H9 (cell line): Measurements from ENCODE around the gene ZNF423. TPM values are rescaled to one million over a fixed set of nuclear protein-coding genes. Genes with fewer than 3 reads are reported as not detected.

Experiments used
- DNase-seq: peaks from one replicate; pipeline ENCODE4 v3.0.0-alpha.2; 2017
- H2AFZ ChIP-seq: one replicate; pipeline ENCODE4 v1.6.1; 2013; ENCODE audit warnings: mild to moderate bottlenecking, low read length, control low read depth, moderate library complexity
- H2AK5ac ChIP-seq: 2 replicates; pipeline ENCODE4 v1.6.1; 2013; ENCODE audit warnings: low read length, control low read depth, mixed read lengths; ENCODE audit not compliant: insufficient read length
- H2BK120ac ChIP-seq: one replicate; pipeline ENCODE4 v1.6.1; 2013; ENCODE audit warnings: low read depth, mild to moderate bottlenecking, low read length, control low read depth, inconsistent platforms; ENCODE audit not compliant: poor library complexity, severe bottlenecking
- H2BK12ac ChIP-seq: 2 replicates; pipeline ENCODE4 v1.6.1; 2013; ENCODE audit warnings: low read length, control low read depth, mixed read lengths, low read depth; ENCODE audit not compliant: insufficient read length
- H2BK15ac ChIP-seq: 2 replicates; pipeline ENCODE4 v1.6.1; 2013; ENCODE audit warnings: low read depth, low read length, control low read depth
- H2BK20ac ChIP-seq: one replicate; pipeline ENCODE4 v1.6.1; 2013; ENCODE audit warnings: low read depth, mild to moderate bottlenecking, low read length, control low read depth, inconsistent platforms; ENCODE audit not compliant: poor library complexity, severe bottlenecking
- H2BK5ac ChIP-seq: 2 replicates; pipeline ENCODE4 v1.6.1; 2013; ENCODE audit warnings: low read length, control low read depth, mixed read lengths; ENCODE audit not compliant: insufficient read length
- H3K14ac ChIP-seq: 2 replicates; pipeline ENCODE4 v1.6.1; 2013; ENCODE audit warnings: low read length, control low read depth; ENCODE audit not compliant: insufficient read depth
- H3K18ac ChIP-seq: 2 replicates; pipeline ENCODE4 v1.6.1; 2013; ENCODE audit warnings: low read depth, mild to moderate bottlenecking, mixed read lengths, low read length, control low read depth; ENCODE audit not compliant: insufficient read length
- H3K23ac ChIP-seq: 2 replicates; pipeline ENCODE4 v1.6.1; 2013; ENCODE audit warnings: low read length, control low read depth, mixed read lengths, low read depth; ENCODE audit not compliant: insufficient read length
- H3K23me2 ChIP-seq: 2 replicates; pipeline ENCODE4 v1.6.1; 2013; ENCODE audit warnings: low read depth, mild to moderate bottlenecking, mixed read lengths, low read length, control low read depth; ENCODE audit not compliant: insufficient read length, poor library complexity, severe bottlenecking
- H3K27ac ChIP-seq: 2 replicates; pipeline ENCODE4 v1.5.1; 2013; ENCODE audit warnings: low read length, control low read depth, mixed read lengths, low read depth; ENCODE audit not compliant: insufficient read length
- H3K27me3 ChIP-seq: 2 replicates; pipeline ENCODE4 v1.6.1; 2013; ENCODE audit warnings: low read length, control low read depth, inconsistent platforms; ENCODE audit not compliant: insufficient read depth
- H3K4ac ChIP-seq: 2 replicates; pipeline ENCODE4 v1.6.1; 2013; ENCODE audit warnings: low read depth, mild to moderate bottlenecking, control low read depth, inconsistent platforms, low read length, moderate library complexity
- H3K4me1 ChIP-seq: 2 replicates; pipeline ENCODE4 v1.6.1; 2013; ENCODE audit warnings: low read length, control low read depth, inconsistent platforms; ENCODE audit not compliant: insufficient read depth
- H3K4me2 ChIP-seq: 2 replicates; pipeline ENCODE4 v1.6.1; 2013; ENCODE audit warnings: low read length, control low read depth, mixed read lengths; ENCODE audit not compliant: insufficient read length, insufficient read depth
- H3K56ac ChIP-seq: 2 replicates; pipeline ENCODE4 v1.6.1; 2013; ENCODE audit warnings: low read depth, mild to moderate bottlenecking, mixed read lengths, low read length, control low read depth; ENCODE audit not compliant: insufficient read length
- H3K79me1 ChIP-seq: 2 replicates; pipeline ENCODE4 v1.6.1; 2013; ENCODE audit warnings: low read depth, mild to moderate bottlenecking, moderate library complexity, low read length, control low read depth, inconsistent platforms; ENCODE audit not compliant: insufficient read depth, poor library complexity, severe bottlenecking
- H3K79me2 ChIP-seq: 2 replicates; pipeline ENCODE4 v1.6.1; 2013; ENCODE audit warnings: low read length, control low read depth, inconsistent platforms; ENCODE audit not compliant: insufficient read depth
- H3K9ac ChIP-seq: 2 replicates; pipeline ENCODE4 v1.6.1; 2013; ENCODE audit warnings: low read length, control low read depth, mixed read lengths; ENCODE audit not compliant: insufficient read length; ENCODE audit errors: extremely low read depth
- H3K9me3 ChIP-seq: one replicate; pipeline ENCODE4 v1.6.1; 2013; ENCODE audit warnings: low read depth, low read length, inconsistent platforms; ENCODE audit not compliant: control insufficient read depth
- H3T11ph ChIP-seq: one replicate; pipeline ENCODE4 v1.6.1; 2013; ENCODE audit warnings: mild to moderate bottlenecking, low read length, control low read depth, inconsistent platforms
- H4K20me1 ChIP-seq: one replicate; pipeline ENCODE4 v1.6.1; 2013; ENCODE audit not compliant: control insufficient read depth, insufficient read length, insufficient read depth
- H4K5ac ChIP-seq: 2 replicates; pipeline ENCODE4 v1.6.1; 2013; ENCODE audit warnings: low read depth, mild to moderate bottlenecking, mixed read lengths, low read length, control low read depth; ENCODE audit not compliant: insufficient read length
- H4K8ac ChIP-seq: replicated peaks from 2 replicates; pipeline ENCODE4 v1.6.1; 2013; ENCODE audit warnings: low read length, control low read depth, mixed read lengths, low read depth; ENCODE audit not compliant: insufficient read length
- H4K91ac ChIP-seq: 2 replicates; pipeline ENCODE4 v1.6.1; 2013; ENCODE audit warnings: low read depth, mild to moderate bottlenecking, moderate library complexity, mixed read lengths, low read length, control low read depth; ENCODE audit not compliant: insufficient read length
- H3K27ac Mint-ChIP-seq, 3 experiments: 2 replicates in 2 of 3; 3 replicates in 1 of 3; pipeline ENCODE4 v1.8.0; 2020 to 2021; ENCODE audit warnings: mixed read lengths in 3 of 3, mild to moderate bottlenecking in 1 of 3, moderate library complexity in 1 of 3
- H3K27me3 Mint-ChIP-seq: 2 replicates; pipeline ENCODE4 v1.8.0; 2021; ENCODE audit warnings: low read depth, mild to moderate bottlenecking, moderate library complexity, mixed read lengths
- H3K36me3 Mint-ChIP-seq, 3 experiments: 2 replicates in 2 of 3; 3 replicates in 1 of 3; pipeline ENCODE4 v1.8.0; 2020 to 2021; ENCODE audit warnings: low read depth in 3 of 3, mixed read lengths in 3 of 3; ENCODE audit not compliant: insufficient read depth in 1 of 3
- H3K4me1 Mint-ChIP-seq, 2 experiments: 2 replicates each; pipeline ENCODE4 v1.8.0; 2020; ENCODE audit warnings: mixed read lengths in 2 of 2
- H3K4me3 Mint-ChIP-seq, 2 experiments: 2 replicates in 1 of 2; 3 replicates in 1 of 2; pipeline ENCODE4 v1.8.0; 2020 to 2021; ENCODE audit warnings: mild to moderate bottlenecking in 2 of 2, mixed read lengths in 2 of 2, moderate library complexity in 1 of 2
- H3K9me3 Mint-ChIP-seq, 2 experiments: 2 replicates in 1 of 2; 3 replicates in 1 of 2; pipeline ENCODE4 v1.8.0; 2020; ENCODE audit warnings: mild to moderate bottlenecking in 2 of 2, mixed read lengths in 2 of 2, moderate library complexity in 1 of 2
- CTCF ChIP-seq: fragments of 200-600 bp; sonication (generic); conservative IDR thresholded peaks from 3 replicates; pipeline ENCODE4 v1.8.0; 2021; ENCODE audit warnings: antibody characterized with exemption, mild to moderate bottlenecking
- WGBS: extraction: QIAGEN DNeasy Blood & Tissue Kit; methylation state at CpG from one replicate; pipeline ENCODE4 v1.1.7; 2013; ENCODE audit warnings: missing lambda C conversion rate, low lambda C conversion rate, mixed read lengths; ENCODE audit not compliant: insufficient read length; ENCODE audit errors: extremely low coverage; 5-methylcytosine and 5-hydroxymethylcytosine counted together
- total RNA-seq: library from RNA; stranded (reverse); gene quantifications from 2 replicates; pipeline ENCODE4 v1.2.1, GENCODE V29; 2021

ZNF423 gene
- total RNA-seq, 1 experiment from 2014 or later: 51.5 TPM

- Histone ChIP-seq H2BK12ac (no peak overlapping the region), H3K27ac (no peak overlapping the region), H4K91ac (no peak overlapping the region), H3K79me2 (no peaks in the 10 kb centered on the region; the same call in 1 of the 2 replicates), H3K9ac (no peak overlapping the region), H4K8ac (no peak overlapping the region), H3K56ac (no peak overlapping the region), H3K23me2 (no peaks in the 10 kb centered on the region), H4K5ac (no peak overlapping the region), H3T11ph (no peak overlapping the region), H3K4me2 (no peak overlapping the region), H3K4ac (no peak overlapping the region), H3K27me3 (no peaks in the 10 kb centered on the region), H3K79me1 (no peaks in the 10 kb centered on the region), H2BK120ac (no peak overlapping the region), H3K9me3 (peaks cover 7% of the 10 kb centered on the region), H3K4me1 (peaks cover 3% of the 10 kb centered on the region; the same call in 1 of the 2 replicates), H3K18ac (no peak overlapping the region), H2BK5ac (no peak overlapping the region), H3K14ac (no peak overlapping the region), H2AK5ac (no peak overlapping the region), H4K20me1 (no peaks in the 10 kb centered on the region), H3K23ac (no peak overlapping the region), H2BK15ac (no peak overlapping the region), H2AFZ (no peak overlapping the region), H2BK20ac (no peak overlapping the region)
- Mint-ChIP-seq H3K4me1 (peaks cover 8% of the 10 kb centered on the region in 2 experiments; a peak in 3 of 4 replicates), H3K9me3 (peaks cover 11 to 14% of the 10 kb centered on the region in 2 experiments), H3K27ac (peak overlapping the region in 2 of 3 experiments; percentile 53 to 57; a peak in 1 of 7 replicates), H3K36me3 (peaks cover 22 to 53% (median 30%) of the 10 kb centered on the region in 3 experiments), H3K27me3 (no peaks in the 10 kb centered on the region), H3K4me3 (no peak overlapping the region)
- DNase-seq: no peak
- TF ChIP-seq CTCF: no peak
- WGBS: no CpG with 5 or more reads among the region's 6 CpGs
Observed at GRCh38 chr16:49726155-49726554, 129.8 kb downstream of the ZNF423 start.
